Activated CD4-positive, alpha-beta T cell treated with anti-CD3 and anti-CD28 coated beads, Interleukin-2, Interleukin-6, amounts not matched to agents 100 ng/mL and 50 ng/mL, durations not matched to agents 16 hours and 8 hours (primary cell): ENCODE data around the gene SYVN1.
"Not testable (repeated sequence)": the region's sequence is repeated elsewhere in the genome, so short reads cannot be mapped to it uniquely, and the experiment has no call there.

Experiments used
- DNase-seq: peaks from one replicate; pipeline ENCODE4 v3.0.0-alpha.2; 2020

The SYVN1 gene

DNA sequence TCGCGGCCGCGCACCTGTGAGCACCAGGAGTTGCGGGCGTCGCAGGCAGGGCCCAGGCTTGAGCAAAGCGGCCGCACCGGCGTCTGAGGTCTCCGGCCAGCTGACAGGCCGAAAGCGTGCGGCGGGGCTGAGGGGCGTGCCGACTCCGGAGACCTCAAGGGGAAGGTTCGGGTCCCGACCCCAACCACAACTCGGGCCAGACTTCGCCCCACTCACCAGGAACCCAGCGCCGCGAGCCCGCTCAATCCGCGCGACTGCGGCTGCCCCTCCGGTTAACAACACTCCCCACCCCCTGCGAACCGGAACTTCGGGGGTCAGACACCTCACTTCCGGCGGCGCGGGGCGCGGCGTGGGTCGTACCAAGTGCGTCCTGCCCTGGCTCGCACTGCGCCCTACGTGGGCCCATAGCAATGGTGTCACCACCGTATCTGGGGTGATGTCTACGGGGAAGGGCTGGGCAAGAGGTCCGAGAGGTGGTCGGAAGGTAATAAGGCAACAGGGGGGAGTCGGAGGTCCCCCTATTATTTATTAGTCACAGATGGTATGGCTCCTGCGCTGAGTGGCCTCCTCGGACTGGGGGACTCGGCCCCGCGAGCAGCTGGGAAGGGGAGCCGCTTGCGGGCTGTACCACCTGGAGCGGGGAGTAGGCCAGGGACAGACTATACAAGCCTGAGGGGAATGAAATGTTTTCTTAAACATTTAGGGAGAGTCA lies at the start of gene SYVN1:
TSS of gene SYVN1 (minus strand) at position 280 of the 712 bp plus-strand sequence. CDS start 918 bp downstream, outside the sequence.
- DNase-seq: peak; percentile 93

DNA sequence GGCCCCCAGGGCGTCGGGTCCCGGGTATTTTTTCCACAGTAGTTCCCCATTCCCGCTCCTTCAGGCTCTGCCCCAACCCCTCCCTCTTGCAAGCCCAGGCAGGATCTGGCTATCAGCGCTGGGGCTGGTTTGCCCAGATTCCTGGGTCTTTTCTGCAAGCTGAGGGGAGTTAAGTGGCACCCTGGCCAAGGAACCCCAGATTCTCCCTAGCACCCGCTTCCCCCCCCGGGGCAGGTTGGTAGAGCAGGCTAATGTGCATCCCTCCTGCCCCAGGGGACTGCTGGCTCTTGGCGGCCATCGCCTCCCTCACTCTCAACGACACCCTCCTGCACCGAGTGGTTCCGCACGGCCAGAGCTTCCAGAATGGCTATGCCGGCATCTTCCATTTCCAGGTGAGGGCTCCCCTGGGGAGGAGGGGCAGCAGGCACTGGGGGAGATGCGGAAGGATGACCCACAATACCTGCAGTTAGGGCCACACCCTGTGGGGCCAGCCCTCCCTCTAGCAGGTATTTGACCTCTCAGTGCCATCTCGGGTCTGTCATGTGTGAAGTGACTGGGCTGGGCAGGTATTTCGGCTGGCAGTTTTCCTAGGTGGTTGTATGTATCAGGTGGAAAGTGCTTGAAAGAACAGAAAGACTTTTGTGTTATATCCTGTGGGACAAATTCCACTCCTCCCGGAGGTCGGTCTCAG lies 49.0 kb upstream of the SYVN1 start:
- no peak for DNase-seq

DNA sequence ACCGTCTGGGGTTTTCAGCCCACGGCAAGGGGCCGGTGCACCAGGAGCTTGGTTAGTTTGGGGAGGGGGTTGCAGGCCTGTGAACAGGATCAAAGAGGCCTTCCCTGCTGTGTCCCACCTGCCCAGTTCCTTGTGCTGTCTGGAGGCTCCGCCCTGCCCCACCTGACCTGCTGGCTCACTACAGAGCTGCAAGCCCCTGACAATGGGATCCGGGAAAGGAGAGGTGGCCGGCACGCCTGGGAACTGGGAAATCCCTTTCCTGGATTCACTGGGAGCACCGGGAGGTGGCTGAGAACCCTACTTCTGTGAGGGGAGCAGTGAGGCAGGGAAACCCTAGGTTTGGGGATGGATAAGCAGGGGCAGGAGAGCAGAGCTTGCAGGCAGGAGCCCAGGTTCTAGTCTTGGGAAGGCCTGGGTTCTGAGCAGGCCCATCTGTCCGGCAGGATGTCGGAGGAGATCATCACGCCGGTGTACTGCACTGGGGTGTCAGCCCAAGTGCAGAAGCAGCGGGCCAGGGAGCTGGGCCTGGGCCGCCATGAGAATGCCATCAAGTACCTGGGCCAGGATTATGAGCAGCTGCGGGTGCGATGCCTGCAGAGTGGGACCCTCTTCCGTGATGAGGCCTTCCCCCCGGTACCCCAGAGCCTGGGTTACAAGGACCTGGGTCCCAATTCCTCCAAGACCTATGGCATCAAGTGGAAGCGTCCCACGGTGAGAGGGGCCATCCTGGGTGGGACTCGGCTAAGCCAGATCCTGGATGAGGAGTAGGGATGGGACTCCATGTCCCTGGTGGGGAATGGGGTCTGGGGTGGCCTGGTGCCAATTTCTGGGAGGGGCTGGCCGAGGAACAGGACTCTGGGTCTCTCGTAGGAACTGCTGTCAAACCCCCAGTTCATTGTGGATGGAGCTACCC lies 48.2 kb upstream of the SYVN1 start:
- no peak for DNase-seq

DNA sequence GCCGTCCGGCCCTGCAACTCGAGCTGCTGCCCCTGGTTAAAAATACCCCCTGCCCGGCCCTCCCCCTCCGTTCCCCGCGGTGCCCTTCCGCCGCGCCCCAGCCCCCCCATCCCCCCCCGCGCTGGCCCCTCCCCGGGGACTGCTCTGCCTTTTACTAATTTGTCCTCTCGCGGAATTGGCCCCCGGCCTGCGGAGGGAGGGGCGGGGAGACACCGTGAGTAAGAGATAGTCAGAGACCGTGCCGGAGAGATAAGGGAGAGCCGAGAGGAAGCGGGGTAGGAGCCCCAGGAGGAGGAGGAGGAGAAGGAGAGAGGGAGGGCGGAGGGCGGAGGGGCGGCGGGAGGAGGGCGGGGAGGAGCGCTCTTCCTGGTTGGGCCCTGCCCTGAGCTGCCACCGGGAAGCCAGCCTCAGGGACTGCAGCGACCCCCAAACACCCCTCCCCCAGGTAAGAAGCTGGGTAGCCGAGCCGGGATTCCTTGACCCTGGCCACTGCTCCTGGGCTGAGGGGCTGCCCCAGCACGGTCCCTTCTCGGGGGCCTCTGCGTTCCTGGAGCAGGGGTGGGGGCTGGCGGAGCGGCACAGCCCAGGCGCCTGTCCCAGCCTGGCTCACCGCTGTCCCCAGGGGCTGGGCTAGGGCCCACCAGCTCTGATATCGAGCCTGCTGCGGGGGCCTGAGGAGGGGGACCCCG lies 47.4 kb upstream of the SYVN1 start, which contains the start of gene CAPN1:
TSS of gene CAPN1 (plus strand) at position 360 of the 689 bp plus-strand sequence. CDS start 774 bp downstream, outside the sequence.
- peak; percentile 86 for DNase-seq

- DNase-seq: peak; percentile 56
Measured at GRCh38 chr11:65180877-65181568, 46.7 kb upstream of the SYVN1 start.

DNA sequence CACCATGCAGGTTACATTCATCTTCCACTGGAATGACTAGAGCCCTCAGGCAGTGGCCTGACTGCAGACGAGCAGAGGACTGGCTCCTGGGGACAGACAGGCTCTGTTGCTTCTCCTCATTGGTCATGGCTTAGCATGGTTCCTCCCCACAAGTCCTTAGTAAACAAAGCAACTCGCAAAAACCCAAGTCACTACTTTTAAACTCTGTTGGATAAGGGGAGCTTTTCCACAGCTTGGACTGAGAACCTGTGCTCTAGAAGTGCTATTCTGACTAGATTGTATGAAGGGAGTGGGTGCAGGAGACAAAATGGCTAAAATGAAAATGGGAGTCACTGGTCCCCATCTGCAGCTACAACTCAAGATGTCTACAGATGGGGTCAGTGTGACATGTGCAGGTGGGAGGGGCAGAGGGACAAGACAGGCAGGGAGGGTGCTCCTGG lies 40.3 kb upstream of the SYVN1 start:
- not testable (repeated sequence) for DNase-seq

DNA sequence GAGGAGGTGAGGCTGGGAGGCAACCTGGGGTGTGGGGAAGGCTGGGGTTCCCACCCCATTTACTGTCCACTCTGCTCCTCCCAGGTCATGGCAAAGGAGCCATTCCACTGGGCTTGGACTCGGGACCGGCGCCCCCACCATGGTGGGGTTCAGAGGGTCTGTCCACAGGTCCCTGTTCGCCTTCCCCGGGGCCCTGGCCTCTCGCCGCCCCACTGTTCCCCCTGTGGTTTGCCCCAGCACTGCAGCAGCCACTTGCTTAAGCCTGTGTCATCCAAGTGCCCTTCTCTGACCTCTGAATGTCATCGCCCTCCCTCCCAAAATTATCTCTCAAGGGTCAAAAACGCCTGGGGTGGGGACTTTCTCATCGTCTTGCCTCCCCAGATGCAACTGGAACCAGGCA lies 38.3 kb upstream of the SYVN1 start:
- DNase-seq: no peak

- DNase-seq: no peak
Measured at GRCh38 chr11:65170058-65170534, 35.8 kb upstream of the SYVN1 start, which contains the start of gene SPDYC. SPDYC (plus strand) TSS chr11:65170233; CDS start chr11:65171358, 1,125 bp downstream.

- DNase-seq: peak; percentile 8
Measured at GRCh38 chr11:65169164-65169641, 34.9 kb upstream of the SYVN1 start.

GRCh38 chr11:65167656-65168055 lies 33.3 kb upstream of the SYVN1 start:
- no peak for DNase-seq

- DNase-seq: no peak
Measured at GRCh38 chr11:65166893-65167292, 32.6 kb upstream of the SYVN1 start.

DNA sequence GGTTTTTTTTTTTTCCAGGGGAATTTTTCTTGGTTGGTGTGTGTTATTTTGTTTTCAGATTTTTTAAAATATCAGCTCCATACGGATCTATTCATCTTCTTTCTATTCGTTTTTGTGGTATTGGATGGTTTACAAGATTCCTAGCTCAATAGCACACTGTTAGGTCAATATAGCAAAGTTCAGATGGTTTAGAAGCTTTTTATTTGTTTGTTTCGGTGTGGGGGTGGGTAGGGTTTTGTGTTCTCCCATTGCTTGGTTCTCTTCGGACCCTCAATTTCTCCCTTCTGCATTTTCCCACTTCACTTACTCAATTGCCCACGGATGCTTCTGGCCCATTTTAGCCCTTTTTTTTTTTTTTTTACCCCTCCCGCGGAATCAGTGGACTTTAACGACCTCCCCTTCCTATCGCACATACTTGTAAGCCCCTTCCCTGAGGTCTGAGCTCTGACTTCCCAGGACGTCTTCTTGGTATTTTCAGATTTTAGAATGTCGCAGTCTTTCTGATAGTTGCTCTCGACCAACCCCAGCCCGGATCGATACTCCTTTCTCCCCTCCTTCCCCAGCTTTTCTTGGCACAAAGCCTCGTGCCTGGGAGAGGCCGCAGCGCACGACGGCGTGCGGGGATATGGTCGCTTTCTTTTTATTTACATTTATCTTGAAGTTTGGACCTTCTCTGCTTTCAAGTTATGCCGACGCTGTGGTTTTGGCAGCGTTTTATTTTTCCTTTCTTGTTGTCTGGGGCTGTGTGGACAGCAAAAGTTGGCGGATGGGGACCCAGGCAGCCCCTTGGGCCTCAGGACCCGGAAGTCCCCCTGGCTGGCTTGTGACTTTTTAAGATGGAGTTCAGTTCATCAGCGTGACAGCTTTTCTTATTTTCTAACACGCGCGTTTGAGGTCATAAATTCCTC lies 31.3 kb upstream of the SYVN1 start:
- no peak for DNase-seq

- no peak for DNase-seq
Measured at GRCh38 chr11:65163684-65164083, 29.4 kb upstream of the SYVN1 start.

GRCh38 chr11:65160643-65161042 lies 26.3 kb upstream of the SYVN1 start:
- no peak for DNase-seq

- no peak for DNase-seq
Measured at GRCh38 chr11:65159012-65159411, 24.7 kb upstream of the SYVN1 start.

DNA sequence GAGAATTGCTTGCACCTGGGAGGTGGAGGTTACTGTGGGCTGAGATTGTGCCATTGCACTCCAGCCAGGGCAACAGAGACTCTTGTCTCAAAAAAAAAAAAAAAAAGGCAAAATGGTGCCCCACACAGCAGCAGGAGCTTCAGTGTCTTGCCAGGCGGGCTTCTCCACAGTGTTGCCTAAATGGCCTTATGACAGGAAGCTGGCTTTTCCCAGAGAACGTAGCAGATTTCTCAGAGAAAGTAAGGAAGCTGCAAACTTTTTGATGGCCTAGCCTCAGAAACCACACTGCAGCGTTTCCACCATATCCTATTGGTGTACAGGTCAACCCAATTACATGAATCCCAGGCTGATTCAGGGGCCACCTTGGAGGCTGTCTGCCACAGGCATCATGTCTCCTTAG lies 23.0 kb upstream of the SYVN1 start:
- DNase-seq: no peak

DNA sequence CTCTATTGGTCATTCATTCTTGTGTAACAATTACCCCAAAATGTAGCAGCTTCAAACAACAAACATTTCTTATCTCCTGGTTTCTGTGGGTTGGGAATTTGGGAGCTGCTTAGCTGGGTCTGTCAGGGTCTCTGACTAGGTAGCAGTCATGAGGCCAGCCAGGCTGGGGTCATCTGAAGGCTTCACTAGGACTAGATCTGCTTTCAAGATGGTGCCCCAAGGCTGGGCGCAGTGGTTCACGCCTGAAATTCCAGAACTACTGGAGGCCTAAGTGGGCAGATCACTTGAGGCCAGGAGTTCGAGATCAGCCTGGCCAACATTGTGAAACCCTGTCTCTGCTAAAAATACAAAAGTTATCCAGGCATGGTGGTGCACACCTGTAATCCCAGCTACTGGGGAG lies 22.6 kb upstream of the SYVN1 start:
- no peak for DNase-seq

DNA sequence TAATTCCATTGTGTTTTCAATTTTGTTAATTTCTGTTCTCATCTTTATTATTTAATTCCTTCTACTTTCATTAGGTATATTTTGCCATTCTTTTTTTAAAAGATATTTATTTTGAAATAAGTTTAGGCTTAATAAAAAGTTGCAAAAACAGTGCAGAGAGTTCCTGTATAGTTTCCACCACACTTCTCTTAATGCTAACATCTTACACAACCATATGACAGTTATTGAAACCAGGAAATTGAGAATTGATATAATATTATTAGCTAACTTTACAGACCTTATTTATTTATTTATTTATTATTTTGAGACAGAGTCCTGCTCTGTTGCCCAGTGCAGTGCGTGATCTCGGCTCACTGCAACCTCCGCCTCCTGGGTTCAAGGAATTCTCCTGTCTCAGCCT lies 21.9 kb upstream of the SYVN1 start:
- no peak for DNase-seq

- no peak for DNase-seq
Measured at GRCh38 chr11:65152122-65152521, 17.8 kb upstream of the SYVN1 start.

GRCh38 chr11:65151331-65151899 lies 17.1 kb upstream of the SYVN1 start:
- DNase-seq: no peak
